Epithelial cell of prostate (primary cell): Measurements from ENCODE around the gene MAGED1.
"Not testable (repeated sequence)": the region's sequence is repeated elsewhere in the genome, so short reads cannot be mapped to it uniquely, and the experiment has no call there.

Source experiments
- DNase-seq: peaks from one replicate; pipeline ENCODE4 v3.0.0-alpha.2; 2011; ENCODE audit warnings: low read depth, low spot score
- H3K27ac ChIP-seq: fragments of 450-650 bp; 2 replicates; pipeline ENCODE4 v1.5.1; 2017; ENCODE audit warnings: mild to moderate bottlenecking

MAGED1 gene

GRCh38 chrX:51894697-51895336, 1.4 kb downstream of the MAGED1 start:
- no peak overlapping the region for H3K27ac ChIP-seq
- no peak for DNase-seq

GRCh38 chrX:51896626-51897025, 3.2 kb downstream of the MAGED1 start:
- DNase-seq, result no peak
- H3K27ac ChIP-seq, result no peak overlapping the region

- no peak for DNase-seq
- H3K27ac ChIP-seq, result no peak overlapping the region
Measured at GRCh38 chrX:51899741-51900140, 6.3 kb downstream of the MAGED1 start.

GRCh38 chrX:51902510-51903050, 9.2 kb downstream of the MAGED1 start:
- no peak for DNase-seq
- H3K27ac ChIP-seq, result no peak overlapping the region

- H3K27ac ChIP-seq, DNase-seq: not testable (repeated sequence)
Measured at GRCh38 chrX:51905152-51905551, 11.7 kb downstream of the MAGED1 start.

GRCh38 chrX:51905711-51906110, 12.3 kb downstream of the MAGED1 start:
- no peak for DNase-seq
- H3K27ac ChIP-seq, result no peak overlapping the region

- DNase-seq, result no peak
- no peak overlapping the region for H3K27ac ChIP-seq
Measured at GRCh38 chrX:51917604-51918003, 24.2 kb downstream of the MAGED1 start.

- no peak for DNase-seq
- H3K27ac ChIP-seq, result no peak overlapping the region
Measured at GRCh38 chrX:51922561-51922960, 29.1 kb downstream of the MAGED1 start.

- DNase-seq, result no peak
- no peak overlapping the region for H3K27ac ChIP-seq
Measured at GRCh38 chrX:51931566-51932150, 38.2 kb downstream of the MAGED1 start.
